Subcutaneous abdominal adipose tissue (tissue), 5 donors: ENCODE results near the gene TAS2R39.
"Not testable (repeated sequence)": the region's sequence is repeated elsewhere in the genome, so short reads cannot be mapped to it uniquely, and the experiment has no call there.

Source experiments
- H3K27ac ChIP-seq: one replicate; pipeline ENCODE4 v1.7.0; 2013; ENCODE audit warnings: low read depth, mild to moderate bottlenecking, inconsistent platforms, low read length, moderate library complexity
- H3K27me3 ChIP-seq, 5 donors: one replicate each; pipeline ENCODE4 v1.7.0; 2013; ENCODE audit warnings: low read length in 5 of 5, inconsistent platforms in 1 of 5; ENCODE audit not compliant: control insufficient read depth in 5 of 5, insufficient read depth in 4 of 5
- H3K36me3 ChIP-seq, 5 donors: one replicate each; pipeline ENCODE4 v1.7.0; 2013; ENCODE audit warnings: low read length in 5 of 5; ENCODE audit not compliant: control insufficient read depth in 5 of 5, insufficient read depth in 5 of 5
- H3K4me1 ChIP-seq, 5 donors: one replicate each; pipeline ENCODE4 v1.7.0; 2013; ENCODE audit warnings: low read length in 5 of 5, mild to moderate bottlenecking in 3 of 5, moderate library complexity in 1 of 5; ENCODE audit not compliant: control insufficient read depth in 5 of 5, insufficient read depth in 5 of 5
- H3K4me3 ChIP-seq, 5 donors: one replicate each; pipeline ENCODE4 v1.7.0; 2013; ENCODE audit warnings: low read length in 5 of 5, low read depth in 1 of 5
- H3K9ac ChIP-seq, 5 donors: one replicate each; pipeline ENCODE4 v1.7.0; 2013; ENCODE audit warnings: low read length in 5 of 5, mild to moderate bottlenecking in 4 of 5, moderate library complexity in 3 of 5
- H3K9me3 ChIP-seq, 5 donors: one replicate each; pipeline ENCODE4 v1.7.0; 2013; ENCODE audit warnings: low read length in 5 of 5; ENCODE audit not compliant: control insufficient read depth in 5 of 5
- donor health status: healthy.
- donor health status: healthy.
- donor health status: healthy.
- donor health status: healthy.
- donor health status: healthy.

Gene TAS2R39

DNA sequence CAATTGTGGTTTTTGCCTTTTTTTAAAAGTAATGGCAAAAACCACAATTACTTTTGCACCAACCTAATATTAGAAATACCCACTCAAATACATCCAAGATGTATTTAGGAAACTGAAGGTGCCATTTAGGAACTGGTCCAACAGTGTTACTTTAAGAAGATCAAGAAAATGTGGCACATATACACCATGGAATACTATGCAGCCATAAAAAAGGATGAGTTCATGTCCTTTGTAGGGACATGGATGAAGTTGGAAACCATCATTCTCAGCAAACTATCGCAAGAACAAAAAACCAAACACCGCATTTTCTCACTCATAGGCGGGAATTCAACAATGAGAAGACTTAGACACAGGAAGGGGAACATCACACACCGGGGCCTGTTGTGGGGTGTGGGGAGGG is 2.4 kb upstream of the TAS2R39 start:
- H3K27ac ChIP-seq, H3K27me3 ChIP-seq, H3K4me1 ChIP-seq, H3K36me3 ChIP-seq, H3K4me3 ChIP-seq, H3K9ac ChIP-seq: not testable (repeated sequence)
- peaks cover 0 to 15% (median 6%) of the 10 kb centered on the region in 5 donors for H3K9me3 ChIP-seq

DNA sequence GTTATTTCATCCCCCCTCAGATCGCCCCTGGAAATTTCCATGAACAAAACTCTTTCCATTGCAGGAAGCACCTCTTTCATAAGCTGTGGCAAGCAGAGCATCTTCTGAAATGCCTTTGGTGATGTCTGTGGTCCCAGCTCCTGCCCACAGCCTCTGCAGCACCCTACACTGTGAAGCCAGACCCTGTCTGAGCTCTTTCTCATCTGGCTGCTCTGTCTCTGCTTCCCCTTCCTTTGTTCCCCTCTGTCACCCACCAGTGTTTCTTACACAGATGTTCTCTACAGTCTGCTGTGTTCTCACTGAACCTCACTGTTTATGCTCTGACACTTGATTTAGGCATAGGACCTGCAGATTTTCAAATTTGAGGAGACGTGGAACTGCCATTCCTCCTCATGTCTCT is 1.9 kb upstream of the TAS2R39 start:
- H3K9ac ChIP-seq: no peak overlapping the region

DNA sequence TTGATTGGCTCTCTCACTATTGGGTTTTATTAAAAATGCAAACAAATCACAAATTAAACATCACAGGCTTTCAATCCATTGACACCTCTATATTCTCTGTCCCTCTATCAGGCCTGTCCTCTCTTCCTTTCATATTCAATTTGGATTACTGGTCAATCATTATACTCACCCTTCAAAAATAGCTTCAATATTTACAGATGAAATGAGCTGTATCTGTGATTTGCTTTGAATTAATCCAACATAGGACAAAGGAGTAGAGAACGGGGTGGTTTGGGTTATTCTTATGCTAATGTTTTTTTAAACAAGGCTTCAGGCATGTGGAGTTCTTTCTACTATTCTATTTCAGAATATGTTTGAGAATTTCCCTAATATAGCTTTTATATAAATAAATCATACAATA is 2.3 kb downstream of the TAS2R39 start:
- Histone ChIP-seq H3K36me3 (no peaks in the 10 kb centered on the region), H3K9me3 (peaks cover 0 to 3% (median 0%) of the 10 kb centered on the region in 5 donors), H3K4me3 (no peak overlapping the region), H3K27ac (no peak overlapping the region), H3K9ac (no peak overlapping the region), H3K27me3 (no peaks in the 10 kb centered on the region), H3K4me1 (no peaks in the 10 kb centered on the region)

More for the DNA sequence above, 1.9 kb upstream of the TAS2R39 start:
- no peak overlapping the region for H3K4me3 ChIP-seq
- no peaks in the 10 kb centered on the region for H3K4me1 ChIP-seq
- no peak overlapping the region for H3K27ac ChIP-seq
- H3K36me3 ChIP-seq: no peaks in the 10 kb centered on the region
- H3K27me3 ChIP-seq: no peaks in the 10 kb centered on the region
- H3K9me3 ChIP-seq: peaks cover 0 to 15% (median 6%) of the 10 kb centered on the region in 5 donors

DNA sequence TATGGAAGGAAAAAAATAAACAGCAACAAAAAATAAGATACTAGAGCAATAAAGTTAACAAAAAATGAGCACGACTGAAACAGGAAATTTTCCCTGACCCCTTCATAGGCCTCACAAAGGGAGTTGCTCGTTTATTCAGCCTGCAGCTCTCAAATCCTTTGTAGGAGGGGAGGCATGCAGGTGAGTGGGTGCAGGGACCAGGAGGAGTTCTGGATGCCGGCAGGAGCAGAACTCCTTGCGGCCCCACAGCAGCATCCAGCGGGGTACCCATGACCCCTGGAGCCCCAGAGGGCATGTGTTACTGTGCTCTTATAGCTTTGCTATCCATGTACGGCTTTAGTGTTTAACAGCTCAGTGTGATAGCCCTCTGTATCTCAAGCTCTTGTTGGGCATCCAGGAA is 5.8 kb downstream of the TAS2R39 start:
- H3K9ac ChIP-seq: no peak overlapping the region
- no peak overlapping the region for H3K27ac ChIP-seq
- no peaks in the 10 kb centered on the region for H3K9me3 ChIP-seq
- no peaks in the 10 kb centered on the region for H3K27me3 ChIP-seq
- H3K4me3 ChIP-seq: no peak overlapping the region
- no peaks in the 10 kb centered on the region for H3K36me3 ChIP-seq
- no peaks in the 10 kb centered on the region for H3K4me1 ChIP-seq

DNA sequence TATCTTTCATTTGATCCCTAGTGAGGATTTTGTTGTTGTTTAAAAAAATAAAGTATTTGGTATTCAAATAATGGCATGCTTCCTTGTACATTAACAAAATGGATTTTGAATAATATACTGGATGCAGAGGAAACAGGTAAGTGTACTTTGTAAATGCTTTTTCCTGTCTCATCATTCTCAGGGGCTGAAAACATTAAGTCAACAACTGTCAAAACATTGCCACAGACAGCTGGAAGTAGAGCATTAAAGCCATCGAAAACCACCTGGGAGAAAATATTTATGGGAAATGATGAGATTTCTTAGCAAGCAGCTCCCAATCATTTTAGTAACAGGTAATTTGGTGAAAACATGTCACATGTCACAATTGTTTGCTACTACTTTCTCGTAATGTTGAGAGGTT is 10.7 kb downstream of the TAS2R39 start:
- H3K4me1 ChIP-seq: no peaks in the 10 kb centered on the region
- no peak overlapping the region for H3K4me3 ChIP-seq
- no peak overlapping the region for H3K27ac ChIP-seq
- no peaks in the 10 kb centered on the region for H3K36me3 ChIP-seq
- H3K27me3 ChIP-seq: no peaks in the 10 kb centered on the region
- peaks cover 0 to 6% (median 0%) of the 10 kb centered on the region in 5 donors for H3K9me3 ChIP-seq
- H3K9ac ChIP-seq: no peak overlapping the region

DNA sequence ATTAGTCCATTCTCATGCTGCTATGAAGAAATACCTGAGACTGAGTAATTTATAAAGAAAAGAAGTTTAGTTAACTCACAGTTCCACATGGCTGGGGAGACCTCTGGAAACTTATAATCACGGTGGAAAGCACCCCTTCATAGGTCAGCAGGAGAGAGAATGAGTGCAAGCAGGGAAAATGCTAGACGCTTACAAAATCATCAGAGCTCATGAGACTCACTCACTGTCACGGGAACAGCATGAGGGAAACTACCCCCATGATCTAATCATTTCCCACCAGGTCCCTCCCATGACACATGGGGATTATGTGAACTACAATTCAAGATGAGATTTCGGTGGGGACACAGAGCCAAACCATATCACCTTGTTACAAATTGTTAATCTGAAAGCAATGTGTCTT is 15.8 kb downstream of the TAS2R39 start:
- no peaks in the 10 kb centered on the region for H3K27me3 ChIP-seq
- H3K9me3 ChIP-seq: peaks cover 0 to 8% (median 0%) of the 10 kb centered on the region in 5 donors
- H3K27ac ChIP-seq: no peak overlapping the region

DNA sequence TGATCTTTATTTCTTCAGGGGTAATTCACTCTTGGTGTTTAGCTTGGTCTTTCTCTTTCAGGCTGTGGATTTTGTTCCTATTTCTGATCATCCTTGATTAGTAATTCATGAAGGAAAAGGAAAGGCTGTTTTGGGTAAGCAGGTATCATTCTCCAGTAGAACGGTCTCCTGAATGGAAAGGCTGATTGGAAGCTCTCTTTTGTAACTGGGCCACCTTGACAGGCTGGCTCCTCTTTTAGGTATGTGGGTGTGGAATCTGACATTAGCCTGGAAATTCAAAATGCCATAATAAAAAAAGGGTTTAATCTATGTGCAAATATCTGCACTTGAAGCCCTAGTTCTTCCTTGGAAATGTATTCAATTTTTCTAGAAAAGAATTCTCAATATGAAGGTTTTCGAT is 18.9 kb downstream of the TAS2R39 start:
- no peaks in the 10 kb centered on the region for H3K36me3 ChIP-seq
- no peak overlapping the region for H3K27ac ChIP-seq
- H3K9me3 ChIP-seq: peaks cover 0 to 7% (median 0%) of the 10 kb centered on the region in 5 donors
- H3K4me1 ChIP-seq: peaks cover 0 to 9% (median 0%) of the 10 kb centered on the region in 5 donors
- no peaks in the 10 kb centered on the region for H3K27me3 ChIP-seq
- H3K4me3 ChIP-seq: no peak overlapping the region
- H3K9ac ChIP-seq: no peak overlapping the region

More for the DNA sequence above, 15.8 kb downstream of the TAS2R39 start:
- no peaks in the 10 kb centered on the region for H3K36me3 ChIP-seq
- H3K4me3 ChIP-seq: no peak overlapping the region
- H3K9ac ChIP-seq: no peak overlapping the region
- H3K4me1 ChIP-seq: no peaks in the 10 kb centered on the region

DNA sequence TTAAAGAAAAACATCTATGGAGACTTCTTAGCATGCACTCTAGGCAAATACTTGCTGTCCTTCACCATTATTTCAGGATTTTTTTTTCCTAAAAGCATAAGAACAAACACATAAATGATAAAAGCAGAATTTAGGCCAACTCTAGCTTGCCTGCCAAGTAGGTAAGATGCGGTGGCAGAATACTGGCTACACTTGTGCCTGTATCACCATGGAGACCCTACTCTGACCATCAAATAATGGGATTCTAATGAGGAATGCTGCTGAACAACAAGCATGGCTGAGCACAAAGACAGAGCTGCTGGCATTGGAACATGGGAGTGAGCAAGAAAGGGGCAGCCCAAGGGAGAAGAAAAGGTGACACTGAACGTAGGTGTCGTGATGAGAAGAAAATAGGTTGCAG is 20.2 kb downstream of the TAS2R39 start:
- H3K27me3 ChIP-seq: no peaks in the 10 kb centered on the region
- no peaks in the 10 kb centered on the region for H3K36me3 ChIP-seq
- peaks cover 0 to 9% (median 0%) of the 10 kb centered on the region in 5 donors for H3K4me1 ChIP-seq
- no peak overlapping the region for H3K4me3 ChIP-seq
- no peak overlapping the region for H3K9ac ChIP-seq
- H3K9me3 ChIP-seq: peaks cover 0 to 3% (median 0%) of the 10 kb centered on the region in 5 donors
- H3K27ac ChIP-seq: no peak overlapping the region

DNA sequence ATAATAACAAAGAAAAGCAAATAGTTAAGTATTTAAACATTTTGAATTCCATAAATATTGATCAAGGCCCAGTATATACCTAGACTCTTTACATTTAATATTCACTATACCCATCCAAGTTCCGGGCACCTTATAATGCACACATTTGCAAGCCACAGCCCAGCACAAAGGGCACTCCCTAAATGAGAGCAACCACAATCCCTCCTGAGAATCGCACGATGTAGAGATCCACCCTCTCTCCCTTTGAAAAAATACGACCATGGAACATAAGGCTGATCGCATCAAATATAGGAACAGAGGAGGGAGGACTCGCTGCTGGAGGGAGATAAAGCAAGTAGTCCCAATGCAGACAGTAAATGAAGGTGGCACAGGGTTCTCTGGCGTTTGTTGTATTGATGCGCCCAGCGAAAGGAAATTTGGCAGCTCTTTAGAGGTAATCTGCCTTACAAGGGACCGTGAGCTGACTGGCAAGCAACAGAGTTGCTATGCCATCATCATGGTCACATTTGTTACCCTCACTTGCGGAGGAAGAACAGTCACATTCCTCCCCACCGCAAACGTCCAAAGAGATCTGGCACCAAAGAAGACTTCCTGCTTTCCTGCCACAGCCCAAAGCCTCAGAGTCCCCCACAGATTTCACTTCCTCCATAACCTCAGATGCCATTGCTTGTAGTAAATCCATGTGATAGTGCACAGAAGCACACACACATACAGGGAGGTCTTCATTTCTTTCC is 22.5 kb downstream of the TAS2R39 start:
- Histone ChIP-seq H3K4me3 (peak overlapping the region in 1 of 5 donors; percentile 24), H3K27ac (no peak overlapping the region), H3K27me3 (peaks cover 0 to 5% (median 0%) of the 10 kb centered on the region in 5 donors), H3K4me1 (peaks cover 0 to 18% (median 0%) of the 10 kb centered on the region in 5 donors), H3K36me3 (no peaks in the 10 kb centered on the region), H3K9ac (no peak overlapping the region), H3K9me3 (no peaks in the 10 kb centered on the region)

DNA sequence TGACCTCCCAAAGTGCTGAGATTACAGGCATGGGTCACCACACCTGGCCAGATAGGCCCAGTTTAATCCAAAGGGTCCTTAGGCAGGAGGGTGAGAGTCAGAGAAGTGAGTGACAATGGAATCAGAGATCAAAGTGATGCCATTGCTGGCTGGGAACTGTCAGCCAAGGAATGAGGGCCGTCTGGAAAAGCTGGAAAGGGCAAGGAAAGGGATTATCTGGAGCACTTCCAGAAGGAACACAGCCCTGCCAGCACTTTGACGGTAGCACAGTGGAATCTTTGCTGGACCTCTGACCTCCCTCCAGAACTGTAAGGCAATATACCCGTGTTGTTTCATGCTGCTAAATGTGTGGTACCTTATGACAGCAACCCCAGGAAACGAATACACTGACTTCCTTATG is 27.3 kb downstream of the TAS2R39 start:
- Histone ChIP-seq H3K9ac (no peak overlapping the region), H3K4me3 (no peak overlapping the region), H3K36me3 (no peaks in the 10 kb centered on the region), H3K4me1 (peaks cover 0 to 19% (median 0%) of the 10 kb centered on the region in 5 donors), H3K27me3 (peaks cover 0 to 5% (median 0%) of the 10 kb centered on the region in 5 donors), H3K27ac (no peak overlapping the region), H3K9me3 (peaks cover 0 to 3% (median 0%) of the 10 kb centered on the region in 5 donors)
